ENCODE data around the gene PPIE. TPM values are rescaled to one million over a fixed set of nuclear protein-coding genes. Genes with fewer than 3 reads are reported as not detected.

Gene PPIE
- total RNA-seq, 1 experiment from 2014 or later, result 36.3 TPM

GRCh38 chr1:39808784-39809517, 70.3 kb downstream of the PPIE start:
- Histone ChIP-seq H2BK15ac (ENCODE audit: low read depth, low read length) (no peak overlapping the region), H3K23me2 (ENCODE audit: insufficient read length, low read depth, low read length, poor library complexity, severe bottlenecking) (no peaks in the 10 kb centered on the region)
- no CpG with 5 or more reads among the region's 8 CpGs for WGBS (ENCODE audit: extremely low coverage, insufficient read length, low lambda C conversion rate)

More at GRCh38 chr1:39808784-39809517, 70.3 kb downstream of the PPIE start:
- Mint-ChIP-seq H3K27me3 (ENCODE audit: low read depth) (peaks cover 17% of the 10 kb centered on the region), H3K9me3 (peaks cover 16 to 23% of the 10 kb centered on the region in 2 experiments), H3K27ac (no peak overlapping the region), H3K4me3 (no peak overlapping the region), H3K36me3 (ENCODE audit: insufficient read depth in 1 of 3, low read depth in 3 of 3) (peaks cover 0 to 8% (median 0%) of the 10 kb centered on the region in 3 experiments; a peak in 2 of 7 replicates), H3K4me1 (peaks cover 1% of the 10 kb centered on the region in 2 experiments; a peak in 2 of 4 replicates)
- Histone ChIP-seq H3K79me1 (ENCODE audit: insufficient read depth, low read depth, low read length, poor library complexity, severe bottlenecking) (no peaks in the 10 kb centered on the region), H3K18ac (ENCODE audit: insufficient read length, low read depth, low read length) (no peak overlapping the region), H2BK120ac (ENCODE audit: low read depth, low read length, poor library complexity, severe bottlenecking) (no peak overlapping the region), H4K20me1 (ENCODE audit: control insufficient read depth, insufficient read depth, insufficient read length) (no peaks in the 10 kb centered on the region), H4K91ac (ENCODE audit: insufficient read length, low read depth, low read length) (no peak overlapping the region), H3K9me3 (ENCODE audit: control insufficient read depth, low read depth, low read length) (no peaks in the 10 kb centered on the region), H3K9ac (ENCODE audit: extremely low read depth, insufficient read length, low read length) (no peak overlapping the region), H3K4me1 (ENCODE audit: insufficient read depth, low read length) (no peaks in the 10 kb centered on the region), H3K79me2 (ENCODE audit: insufficient read depth, low read length) (no peaks in the 10 kb centered on the region), H2AFZ (ENCODE audit: low read length) (no peak overlapping the region), H2AK5ac (ENCODE audit: insufficient read length, low read length) (no peak overlapping the region), H2BK20ac (ENCODE audit: low read depth, low read length, poor library complexity, severe bottlenecking) (no peak overlapping the region), H3K56ac (ENCODE audit: insufficient read length, low read depth, low read length) (no peak overlapping the region), H3K4ac (ENCODE audit: low read depth, low read length) (no peak overlapping the region), H4K5ac (ENCODE audit: insufficient read length, low read depth, low read length) (no peak overlapping the region), H3K23ac (ENCODE audit: insufficient read length, low read depth, low read length) (no peak overlapping the region), H3K27me3 (ENCODE audit: insufficient read depth, low read length) (no peaks in the 10 kb centered on the region), H3K4me2 (ENCODE audit: insufficient read depth, insufficient read length, low read length) (no peak overlapping the region), H4K8ac (replicated peaks; ENCODE audit: insufficient read length, low read depth, low read length) (no peak overlapping the region), H3K27ac (ENCODE audit: insufficient read length, low read depth, low read length) (no peak overlapping the region), H2BK5ac (ENCODE audit: insufficient read length, low read length) (no peak overlapping the region), H3K14ac (ENCODE audit: insufficient read depth, low read length) (no peak overlapping the region), H3T11ph (ENCODE audit: low read length) (no peak overlapping the region), H2BK12ac (ENCODE audit: insufficient read length, low read depth, low read length) (no peak overlapping the region)
- TF ChIP-seq CTCF (conservative IDR thresholded peaks at IDR 0.05), result no peak
- DNase-seq, result no peak
